HepG2 (cell line): ENCODE measurements around the gene NR5A2. TPM values are rescaled to one million over a fixed set of nuclear protein-coding genes. Genes with fewer than 3 reads are reported as not detected.

Experiments
- DNMT3B ChIP-seq: conservative IDR thresholded peaks from 2 replicates; pipeline ENCODE4 v1.6.1; 2016; ENCODE audit warnings: missing biosample characterization, control low read depth
- HNRNPK ChIP-seq: fragments of 200-400 bp; formaldehyde crosslinking; IDR thresholded peaks from 2 replicates; pipeline ENCODE4 v1.6.1; 2018; ENCODE audit warnings: low read length, low read depth, moderate library complexity, mild to moderate bottlenecking; ENCODE audit not compliant: poor library complexity, severe bottlenecking
- NCOR1 ChIP-seq: fragments of 200-600 bp; sonication (generic); IDR thresholded peaks from 2 replicates; pipeline ENCODE4 v1.7.0; 2017; ENCODE audit warnings: antibody characterized with exemption, low read length, borderline replicate concordance
- POLR2AphosphoS5 ChIP-seq: IDR thresholded peaks from 2 replicates; pipeline ENCODE4 v1.6.1; 2012; ENCODE audit warnings: low read depth, low read length
- SRSF1 ChIP-seq: fragments of 200-400 bp; formaldehyde crosslinking; optimal IDR thresholded peaks from 2 replicates; pipeline ENCODE3; 2017; ENCODE audit warnings: mild to moderate bottlenecking, low read depth, low read length, moderate library complexity
- TEAD3 ChIP-seq: optimal IDR thresholded peaks from 2 replicates; pipeline ENCODE3; 2016; ENCODE audit warnings: borderline replicate concordance
- THYN1 ChIP-seq: sonication (generic); formaldehyde crosslinking; IDR thresholded peaks from 2 replicates; pipeline ENCODE4 v1.8.1; 2023; ENCODE audit warnings: low read depth, mild to moderate bottlenecking, moderate library complexity, missing genetic modification reagents, borderline replicate concordance
- ZMYM4 ChIP-seq: sonication (generic); formaldehyde crosslinking; IDR thresholded peaks from 2 replicates; pipeline ENCODE4 v1.8.1; 2023; ENCODE audit warnings: mild to moderate bottlenecking, missing genetic modification reagents
- ZNF225 ChIP-seq: sonication (generic); formaldehyde crosslinking; IDR thresholded peaks from 2 replicates; pipeline ENCODE4 v1.4.0; 2020; ENCODE audit warnings: mild to moderate bottlenecking, missing genetic modification reagents
- ZNF615 ChIP-seq: sonication (generic); formaldehyde crosslinking; IDR thresholded peaks from 2 replicates; pipeline ENCODE4 v1.5.0; 2020; ENCODE audit warnings: mild to moderate bottlenecking, missing genetic modification reagents, borderline replicate concordance
- polyA plus RNA-seq, 8 experiments: library from polyadenylated mRNA; depleted of rRNA in 3 of 8; stranded (reverse) in 7 of 8; unstranded in 1 of 8; fragments of >200 nt; fragmentation: Illumina TruSeq in 4 of 8; extraction: Trizol in 4 of 8; gene quantifications; 2 replicates each; pipeline versions ENCODE4 v1.2.1 to v1.2.3, GENCODE V29; 2011 to 2016; ENCODE audit warnings: low read depth in 4 of 8, missing spikeins in 1 of 8, mixed read lengths in 1 of 8; ENCODE audit not compliant: insufficient read depth in 1 of 8
- total RNA-seq, 5 experiments: library from RNA; depleted of rRNA; stranded (reverse); fragments of >200 nt; fragmentation: Illumina TruSeq; extraction: Trizol; gene quantifications; 2 replicates each; pipeline ENCODE4 v1.2.3, GENCODE V29; 2016; ENCODE audit warnings: low read depth in 1 of 5
- TF ChIP-seq, protein P1 (sequence below): sonication (generic); formaldehyde crosslinking; IDR thresholded peaks from 2 replicates; pipeline ENCODE4 v1.4.0; 2020; ENCODE audit warnings: missing genetic modification reagents
- TF ChIP-seq, protein P2 (sequence below): sonication (generic); formaldehyde crosslinking; IDR thresholded peaks from 2 replicates; pipeline ENCODE4 v1.8.0; 2022; ENCODE audit warnings: missing genetic modification reagents, low read depth, mild to moderate bottlenecking, borderline replicate concordance
- TF ChIP-seq, protein P3 (sequence below): sonication (generic); formaldehyde crosslinking; IDR thresholded peaks from 2 replicates; pipeline ENCODE4 v1.5.0; 2020; ENCODE audit warnings: mild to moderate bottlenecking, missing genetic modification reagents, borderline replicate concordance
- TF ChIP-seq, protein P4 (sequence below): sonication (generic); formaldehyde crosslinking; IDR thresholded peaks from 2 replicates; pipeline ENCODE4 v1.4.0; 2020; ENCODE audit warnings: missing genetic modification reagents

Gene NR5A2
- total and polyA plus RNA-seq, 2 of the 13 experiments (the other 11 are each of a cell fraction or from before 2014, with no cell fraction given) = 0.24 to 2.8 TPM

DNA sequence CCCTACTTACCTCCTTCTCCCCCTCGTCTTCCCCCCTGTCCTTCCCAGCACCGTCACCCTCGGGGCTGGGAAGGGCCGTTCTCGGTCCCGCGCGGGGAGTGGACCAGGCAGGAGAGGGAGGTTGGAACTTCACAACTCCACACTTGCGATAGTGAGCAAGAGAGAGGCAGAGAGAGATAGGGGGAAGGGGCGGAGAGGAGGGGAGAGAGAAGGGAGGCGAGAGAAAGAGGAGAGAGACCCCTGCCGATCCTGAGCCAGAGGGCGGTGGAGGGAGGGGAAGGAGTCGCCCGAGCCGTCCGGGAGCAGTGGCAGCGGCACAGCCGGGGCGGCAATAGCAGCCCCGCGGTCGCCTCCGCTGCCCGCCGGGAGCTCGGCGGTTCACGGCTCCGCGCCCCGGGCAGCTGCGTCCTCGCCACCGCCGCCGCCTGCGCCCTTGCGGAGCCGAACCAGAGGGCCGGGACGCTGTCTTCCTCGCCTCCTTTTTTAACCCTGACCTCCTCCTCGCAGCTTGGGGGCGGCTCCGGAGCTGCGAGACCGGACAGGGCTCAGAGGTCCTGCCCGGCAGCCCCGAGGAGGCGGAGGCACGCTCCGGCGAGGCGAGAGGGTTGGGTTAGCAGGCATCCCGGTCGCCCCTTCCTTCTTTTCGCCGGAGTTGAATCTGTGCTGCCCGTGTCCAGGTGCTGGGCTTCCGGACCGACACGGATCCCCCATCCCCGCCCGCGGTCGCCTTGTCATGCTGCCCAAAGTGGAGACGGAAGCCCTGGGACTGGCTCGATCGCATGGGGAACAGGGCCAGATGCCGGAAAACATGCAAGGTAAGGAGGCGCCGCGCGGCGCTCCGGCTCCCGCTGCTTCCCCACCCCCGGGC lies 11.7 kb downstream of the NR5A2 start (continued):
- TF ChIP-seq, protein P1, sequence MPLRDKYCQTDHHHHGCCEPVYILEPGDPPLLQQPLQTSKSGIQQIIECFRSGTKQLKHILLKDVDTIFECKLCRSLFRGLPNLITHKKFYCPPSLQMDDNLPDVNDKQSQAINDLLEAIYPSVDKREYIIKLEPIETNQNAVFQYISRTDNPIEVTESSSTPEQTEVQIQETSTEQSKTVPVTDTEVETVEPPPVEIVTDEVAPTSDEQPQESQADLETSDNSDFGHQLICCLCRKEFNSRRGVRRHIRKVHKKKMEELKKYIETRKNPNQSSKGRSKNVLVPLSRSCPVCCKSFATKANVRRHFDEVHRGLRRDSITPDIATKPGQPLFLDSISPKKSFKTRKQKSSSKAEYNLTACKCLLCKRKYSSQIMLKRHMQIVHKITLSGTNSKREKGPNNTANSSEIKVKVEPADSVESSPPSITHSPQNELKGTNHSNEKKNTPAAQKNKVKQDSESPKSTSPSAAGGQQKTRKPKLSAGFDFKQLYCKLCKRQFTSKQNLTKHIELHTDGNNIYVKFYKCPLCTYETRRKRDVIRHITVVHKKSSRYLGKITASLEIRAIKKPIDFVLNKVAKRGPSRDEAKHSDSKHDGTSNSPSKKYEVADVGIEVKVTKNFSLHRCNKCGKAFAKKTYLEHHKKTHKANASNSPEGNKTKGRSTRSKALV (CRISPR knock-in tag) = peak; percentile 91; the same call in 1 of the 2 replicates
- TF ChIP-seq NCOR1 (no peak), SRSF1 (no peak), ZNF615 (CRISPR knock-in tag) (no peak), TEAD3 (CRISPR knock-in tag) (no peak), POLR2AphosphoS5 (no peak), ZNF225 (CRISPR knock-in tag) (0 out of 2 replicates have a peak, but pooled peaks have one; percentile 5), ZMYM4 (CRISPR knock-in tag) (no peak), HNRNPK (peak; percentile 4), DNMT3B (no peak), THYN1 (CRISPR knock-in tag) (no peak)
- TF ChIP-seq, protein P2, sequence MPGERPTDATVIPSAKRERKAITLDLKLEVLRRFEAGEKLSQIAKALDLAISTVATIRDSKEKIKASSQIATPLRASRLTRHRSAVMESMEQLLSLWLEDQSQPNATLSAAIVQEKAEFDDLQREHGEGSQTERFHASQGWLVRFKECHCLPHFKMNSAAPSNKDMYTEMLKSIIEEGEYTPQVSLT (CRISPR knock-in tag) = no peak
- TF ChIP-seq, protein P3, sequence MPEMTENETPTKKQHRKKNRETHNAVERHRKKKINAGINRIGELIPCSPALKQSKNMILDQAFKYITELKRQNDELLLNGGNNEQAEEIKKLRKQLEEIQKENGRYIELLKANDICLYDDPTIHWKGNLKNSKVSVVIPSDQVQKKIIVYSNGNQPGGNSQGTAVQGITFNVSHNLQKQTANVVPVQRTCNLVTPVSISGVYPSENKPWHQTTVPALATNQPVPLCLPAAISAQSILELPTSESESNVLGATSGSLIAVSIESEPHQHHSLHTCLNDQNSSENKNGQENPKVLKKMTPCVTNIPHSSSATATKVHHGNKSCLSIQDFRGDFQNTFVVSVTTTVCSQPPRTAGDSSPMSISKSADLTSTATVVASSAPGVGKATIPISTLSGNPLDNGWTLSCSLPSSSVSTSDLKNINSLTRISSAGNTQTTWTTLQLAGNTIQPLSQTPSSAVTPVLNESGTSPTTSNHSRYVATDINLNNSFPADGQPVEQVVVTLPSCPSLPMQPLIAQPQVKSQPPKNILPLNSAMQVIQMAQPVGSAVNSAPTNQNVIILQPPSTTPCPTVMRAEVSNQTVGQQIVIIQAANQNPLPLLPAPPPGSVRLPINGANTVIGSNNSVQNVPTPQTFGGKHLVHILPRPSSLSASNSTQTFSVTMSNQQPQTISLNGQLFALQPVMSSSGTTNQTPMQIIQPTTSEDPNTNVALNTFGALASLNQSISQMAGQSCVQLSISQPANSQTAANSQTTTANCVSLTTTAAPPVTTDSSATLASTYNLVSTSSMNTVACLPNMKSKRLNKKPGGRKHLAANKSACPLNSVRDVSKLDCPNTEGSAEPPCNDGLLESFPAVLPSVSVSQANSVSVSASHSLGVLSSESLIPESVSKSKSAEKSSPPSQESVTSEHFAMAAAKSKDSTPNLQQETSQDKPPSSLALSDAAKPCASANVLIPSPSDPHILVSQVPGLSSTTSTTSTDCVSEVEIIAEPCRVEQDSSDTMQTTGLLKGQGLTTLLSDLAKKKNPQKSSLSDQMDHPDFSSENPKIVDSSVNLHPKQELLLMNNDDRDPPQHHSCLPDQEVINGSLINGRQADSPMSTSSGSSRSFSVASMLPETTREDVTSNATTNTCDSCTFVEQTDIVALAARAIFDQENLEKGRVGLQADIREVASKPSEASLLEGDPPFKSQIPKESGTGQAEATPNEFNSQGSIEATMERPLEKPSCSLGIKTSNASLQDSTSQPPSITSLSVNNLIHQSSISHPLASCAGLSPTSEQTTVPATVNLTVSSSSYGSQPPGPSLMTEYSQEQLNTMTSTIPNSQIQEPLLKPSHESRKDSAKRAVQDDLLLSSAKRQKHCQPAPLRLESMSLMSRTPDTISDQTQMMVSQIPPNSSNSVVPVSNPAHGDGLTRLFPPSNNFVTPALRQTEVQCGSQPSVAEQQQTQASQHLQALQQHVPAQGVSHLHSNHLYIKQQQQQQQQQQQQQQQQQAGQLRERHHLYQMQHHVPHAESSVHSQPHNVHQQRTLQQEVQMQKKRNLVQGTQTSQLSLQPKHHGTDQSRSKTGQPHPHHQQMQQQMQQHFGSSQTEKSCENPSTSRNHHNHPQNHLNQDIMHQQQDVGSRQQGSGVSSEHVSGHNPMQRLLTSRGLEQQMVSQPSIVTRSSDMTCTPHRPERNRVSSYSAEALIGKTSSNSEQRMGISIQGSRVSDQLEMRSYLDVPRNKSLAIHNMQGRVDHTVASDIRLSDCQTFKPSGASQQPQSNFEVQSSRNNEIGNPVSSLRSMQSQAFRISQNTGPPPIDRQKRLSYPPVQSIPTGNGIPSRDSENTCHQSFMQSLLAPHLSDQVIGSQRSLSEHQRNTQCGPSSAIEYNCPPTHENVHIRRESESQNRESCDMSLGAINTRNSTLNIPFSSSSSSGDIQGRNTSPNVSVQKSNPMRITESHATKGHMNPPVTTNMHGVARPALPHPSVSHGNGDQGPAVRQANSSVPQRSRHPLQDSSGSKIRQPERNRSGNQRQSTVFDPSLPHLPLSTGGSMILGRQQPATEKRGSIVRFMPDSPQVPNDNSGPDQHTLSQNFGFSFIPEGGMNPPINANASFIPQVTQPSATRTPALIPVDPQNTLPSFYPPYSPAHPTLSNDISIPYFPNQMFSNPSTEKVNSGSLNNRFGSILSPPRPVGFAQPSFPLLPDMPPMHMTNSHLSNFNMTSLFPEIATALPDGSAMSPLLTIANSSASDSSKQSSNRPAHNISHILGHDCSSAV (CRISPR knock-in tag) = no peak
- TF ChIP-seq, protein P4, sequence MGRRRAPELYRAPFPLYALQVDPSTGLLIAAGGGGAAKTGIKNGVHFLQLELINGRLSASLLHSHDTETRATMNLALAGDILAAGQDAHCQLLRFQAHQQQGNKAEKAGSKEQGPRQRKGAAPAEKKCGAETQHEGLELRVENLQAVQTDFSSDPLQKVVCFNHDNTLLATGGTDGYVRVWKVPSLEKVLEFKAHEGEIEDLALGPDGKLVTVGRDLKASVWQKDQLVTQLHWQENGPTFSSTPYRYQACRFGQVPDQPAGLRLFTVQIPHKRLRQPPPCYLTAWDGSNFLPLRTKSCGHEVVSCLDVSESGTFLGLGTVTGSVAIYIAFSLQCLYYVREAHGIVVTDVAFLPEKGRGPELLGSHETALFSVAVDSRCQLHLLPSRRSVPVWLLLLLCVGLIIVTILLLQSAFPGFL (CRISPR knock-in tag) = no peak
